ENCODE results near the gene SBDS. TPM values are rescaled to one million over a fixed set of nuclear protein-coding genes. Genes with fewer than 3 reads are reported as not detected.
A peak's percentile ranks its signal among the peaks of the same experiment; 100 is the strongest.
"Not testable (repeated sequence)": the region's sequence is repeated elsewhere in the genome, so short reads cannot be mapped to it uniquely, and the experiment has no call there.

Gene SBDS
- total RNA-seq, 1 donor from 2014 or later: 98.9 TPM

DNA sequence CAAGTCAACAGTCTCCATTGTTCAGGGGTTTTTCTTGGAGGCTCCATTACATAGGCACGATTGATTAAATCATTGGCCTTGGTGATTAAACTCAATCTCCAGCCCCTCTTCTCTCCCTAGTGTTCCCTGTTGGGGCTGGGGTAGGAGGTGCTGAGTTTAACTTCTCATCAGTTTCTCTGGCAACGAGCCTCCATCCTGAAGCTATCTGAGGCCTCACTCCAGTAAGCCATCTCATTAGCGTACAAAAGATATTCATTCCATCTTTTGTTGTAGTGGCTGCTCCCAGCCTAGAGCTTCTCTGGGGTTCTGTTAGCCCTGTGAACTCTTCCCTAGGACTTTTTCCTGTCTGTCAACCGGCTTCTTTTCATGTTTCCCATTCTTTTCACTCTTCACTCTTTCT lies 12.9 kb upstream of the SBDS start:
- Histone ChIP-seq H3K36me3 (peaks cover 78% of the 10 kb centered on the region), H3K9me3 (no peaks in the 10 kb centered on the region), H3K27ac (no peak overlapping the region), H3K27me3 (ENCODE audit: low read depth) (no peaks in the 10 kb centered on the region), H3K4me1 (no peaks in the 10 kb centered on the region), H3K4me3 (no peak overlapping the region)
- intact Hi-C loops (cut with DNase I): no loop called here
- TF ChIP-seq, protein P1, sequence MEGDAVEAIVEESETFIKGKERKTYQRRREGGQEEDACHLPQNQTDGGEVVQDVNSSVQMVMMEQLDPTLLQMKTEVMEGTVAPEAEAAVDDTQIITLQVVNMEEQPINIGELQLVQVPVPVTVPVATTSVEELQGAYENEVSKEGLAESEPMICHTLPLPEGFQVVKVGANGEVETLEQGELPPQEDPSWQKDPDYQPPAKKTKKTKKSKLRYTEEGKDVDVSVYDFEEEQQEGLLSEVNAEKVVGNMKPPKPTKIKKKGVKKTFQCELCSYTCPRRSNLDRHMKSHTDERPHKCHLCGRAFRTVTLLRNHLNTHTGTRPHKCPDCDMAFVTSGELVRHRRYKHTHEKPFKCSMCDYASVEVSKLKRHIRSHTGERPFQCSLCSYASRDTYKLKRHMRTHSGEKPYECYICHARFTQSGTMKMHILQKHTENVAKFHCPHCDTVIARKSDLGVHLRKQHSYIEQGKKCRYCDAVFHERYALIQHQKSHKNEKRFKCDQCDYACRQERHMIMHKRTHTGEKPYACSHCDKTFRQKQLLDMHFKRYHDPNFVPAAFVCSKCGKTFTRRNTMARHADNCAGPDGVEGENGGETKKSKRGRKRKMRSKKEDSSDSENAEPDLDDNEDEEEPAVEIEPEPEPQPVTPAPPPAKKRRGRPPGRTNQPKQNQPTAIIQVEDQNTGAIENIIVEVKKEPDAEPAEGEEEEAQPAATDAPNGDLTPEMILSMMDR (IDR thresholded peaks at IDR 0.05): no peak
- DNase-seq (no peak), ATAC-seq (no peak)

DNA sequence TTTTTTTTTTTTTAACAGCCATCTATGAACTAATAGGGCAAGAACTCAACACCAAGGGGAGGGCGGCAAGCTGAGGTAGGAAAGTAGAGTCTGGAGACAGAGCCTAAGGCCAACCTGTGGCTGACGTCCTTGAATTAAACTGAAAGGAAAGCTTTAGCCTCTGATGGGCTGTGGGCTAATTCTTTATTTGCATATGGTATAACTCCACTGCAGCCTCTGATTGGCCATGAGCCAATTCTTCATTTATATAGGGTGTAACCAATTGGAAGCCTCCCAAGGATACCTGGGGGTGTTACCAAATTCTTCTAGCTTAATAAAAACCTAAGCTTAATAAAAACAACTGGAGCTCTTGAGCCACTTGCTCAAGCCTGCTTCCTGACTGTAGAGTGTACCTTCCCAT lies 11.6 kb upstream of the SBDS start:
- DNase-seq: no peak
- no peaks in the 10 kb centered on the region for H3K27me3 ChIP-seq (ENCODE audit: low read depth)
- no peak for ATAC-seq
- TF ChIP-seq, protein P1 (IDR thresholded peaks at IDR 0.05): no peak
- no peaks in the 10 kb centered on the region for H3K4me1 ChIP-seq
- H3K27ac ChIP-seq: no peak overlapping the region
- intact Hi-C loops (cut with DNase I): no loop called here
- H3K4me3 ChIP-seq: no peak overlapping the region
- no peaks in the 10 kb centered on the region for H3K9me3 ChIP-seq
- peaks cover 65% of the 10 kb centered on the region for H3K36me3 ChIP-seq

DNA sequence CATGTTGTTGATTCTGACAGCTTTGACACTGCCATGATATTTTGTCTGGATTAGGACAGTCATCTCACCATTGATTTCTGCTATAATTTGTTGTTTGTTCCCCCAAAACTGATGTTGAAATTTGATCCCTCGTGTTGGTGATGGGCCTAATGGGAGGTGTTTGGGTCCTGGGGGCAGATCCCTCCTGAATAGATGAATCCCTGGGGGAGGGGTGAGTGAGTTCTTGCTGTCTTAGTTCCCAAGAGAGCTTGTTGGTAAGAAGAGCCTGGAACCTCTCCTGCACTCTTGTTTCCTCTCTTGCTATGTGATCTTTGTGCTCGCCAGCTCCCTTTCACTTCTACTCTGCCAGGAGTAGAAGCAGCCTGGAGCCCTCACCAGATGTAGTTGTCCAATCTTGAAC lies 8.8 kb upstream of the SBDS start:
- H3K27me3 ChIP-seq (ENCODE audit: low read depth); intact Hi-C loops (cut with DNase I); H3K9me3 ChIP-seq; DNase-seq; H3K27ac ChIP-seq; ATAC-seq; H3K4me3 ChIP-seq; H3K4me1 ChIP-seq: not testable (repeated sequence)
- H3K36me3 ChIP-seq: peaks cover 43% of the 10 kb centered on the region

DNA sequence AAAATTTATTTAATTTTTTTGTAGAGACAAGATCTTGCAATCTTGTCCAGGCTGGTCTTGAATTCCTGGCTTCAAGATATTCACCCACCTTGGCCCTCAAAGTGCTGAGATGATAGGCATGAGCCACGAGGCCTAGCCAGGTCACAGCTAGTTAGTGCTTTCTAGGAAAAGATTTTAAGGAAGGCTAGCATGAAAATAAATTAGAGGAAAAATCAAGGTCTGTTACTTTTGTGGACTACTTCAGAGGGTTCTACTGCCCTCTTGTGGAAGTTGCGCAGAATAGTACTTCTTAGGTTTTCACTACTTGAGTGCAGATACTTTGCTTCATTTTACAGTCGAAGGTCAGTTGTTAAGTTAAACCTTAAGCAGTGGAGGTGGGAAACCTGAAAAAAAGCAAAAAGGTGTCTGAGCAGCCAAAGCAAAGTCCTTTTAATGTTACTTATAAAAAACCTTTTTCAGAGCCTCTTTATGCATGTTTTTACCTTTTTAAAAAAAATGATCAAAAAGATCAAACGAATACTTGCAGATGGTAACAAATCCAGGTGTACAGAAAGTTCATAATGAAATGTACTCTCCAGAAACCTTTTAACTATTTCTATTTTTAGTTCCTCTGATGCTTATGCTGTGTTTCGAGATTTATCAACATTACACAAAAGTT lies 5.3 kb upstream of the SBDS start:
- H3K27ac ChIP-seq; DNase-seq; ATAC-seq; H3K27me3 ChIP-seq (ENCODE audit: low read depth); intact Hi-C loops (cut with DNase I); H3K9me3 ChIP-seq; H3K4me3 ChIP-seq; H3K4me1 ChIP-seq: not testable (repeated sequence)
- peaks cover 18% of the 10 kb centered on the region for H3K36me3 ChIP-seq
- TF ChIP-seq, protein P1 (IDR thresholded peaks at IDR 0.05): peak; percentile 37

GRCh38 chr7:66996444-66997191 lies 1.2 kb upstream of the SBDS start, which contains the start of gene TYW1:
Gene TYW1 (plus strand): TSS chr7:66996833. CDS start chr7:66996979, 146 bp downstream.
- intact Hi-C loops (cut with DNase I); H3K27me3 ChIP-seq (ENCODE audit: low read depth); H3K9me3 ChIP-seq: not testable (repeated sequence)
- Histone ChIP-seq H3K36me3 (peaks cover 34% of the 10 kb centered on the region), H3K4me1 (peaks cover 23% of the 10 kb centered on the region), H3K4me3 (peak within 1 kb of the TSS; percentile 72), H3K27ac (peak within 1 kb of the TSS; percentile 100)
- DNase-seq (peak; percentile 98), ATAC-seq (peak; percentile 91 to 95)

DNA sequence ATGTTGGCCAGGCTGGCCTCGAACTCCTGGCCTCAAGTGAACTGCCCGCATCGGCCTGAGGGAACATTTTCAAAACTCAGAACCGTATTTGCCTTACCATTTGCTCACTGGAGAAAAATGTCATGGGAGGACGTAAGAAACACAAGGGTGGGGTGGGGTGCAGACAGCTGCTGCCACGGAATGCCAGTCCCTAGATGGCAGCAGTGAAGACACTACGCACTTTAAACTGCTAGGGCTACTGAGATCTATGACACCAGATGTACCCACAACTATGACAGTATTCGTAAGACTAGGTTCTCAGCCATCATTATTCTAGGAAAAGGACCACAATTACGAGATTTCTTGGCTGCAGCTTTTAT lies 716 bp downstream of the SBDS start:
- Histone ChIP-seq H3K27ac (peak overlapping the region; percentile 100), H3K36me3 (peaks cover 53% of the 10 kb centered on the region), H3K4me1 (peaks cover 23% of the 10 kb centered on the region), H3K4me3 (peak overlapping the region; percentile 72)
- H3K27me3 ChIP-seq (ENCODE audit: low read depth); intact Hi-C loops (cut with DNase I); H3K9me3 ChIP-seq: not testable (repeated sequence)
- peak; percentile 86 to 88 for ATAC-seq
- TF ChIP-seq, protein P1 (IDR thresholded peaks at IDR 0.05): peak; percentile 23
- DNase-seq: peak; percentile 77

GRCh38 chr7:66994051-66994450 lies 1.3 kb downstream of the SBDS start:
- ATAC-seq; DNase-seq; H3K9me3 ChIP-seq; intact Hi-C loops (cut with DNase I); H3K27me3 ChIP-seq (ENCODE audit: low read depth): not testable (repeated sequence)
- H3K36me3 ChIP-seq: peaks cover 53% of the 10 kb centered on the region
- H3K4me1 ChIP-seq: peaks cover 23% of the 10 kb centered on the region
- peak overlapping the region; percentile 72 for H3K4me3 ChIP-seq
- peak overlapping the region; percentile 100 for H3K27ac ChIP-seq

- H3K27me3 ChIP-seq (ENCODE audit: low read depth); H3K4me3 ChIP-seq; H3K27ac ChIP-seq; DNase-seq; H3K9me3 ChIP-seq; intact Hi-C loops (cut with DNase I); ATAC-seq: not testable (repeated sequence)
- H3K36me3 ChIP-seq: peaks cover 66% of the 10 kb centered on the region
- H3K4me1 ChIP-seq: peaks cover 15% of the 10 kb centered on the region
These were observed 5.8 kb downstream of the SBDS start for GRCh38 chr7:66989552-66989951.

- H3K27ac ChIP-seq; H3K4me3 ChIP-seq; DNase-seq; intact Hi-C loops (cut with DNase I); H3K27me3 ChIP-seq (ENCODE audit: low read depth); ATAC-seq; H3K36me3 ChIP-seq; H3K4me1 ChIP-seq: not testable (repeated sequence)
- peaks cover 16% of the 10 kb centered on the region for H3K9me3 ChIP-seq
These were observed 15.1 kb downstream of the SBDS start for GRCh38 chr7:66980336-66980735.
